ENCODE data around the gene ABCA13. TPM values are rescaled to one million over a fixed set of nuclear protein-coding genes. Genes with fewer than 3 reads are reported as not detected.

Gene ABCA13
- total and polyA plus RNA-seq, 2 donors (not counting 3 experiments of a cell fraction or from before 2014, with no cell fraction given), result 0.01 to 0.11 TPM

DNA sequence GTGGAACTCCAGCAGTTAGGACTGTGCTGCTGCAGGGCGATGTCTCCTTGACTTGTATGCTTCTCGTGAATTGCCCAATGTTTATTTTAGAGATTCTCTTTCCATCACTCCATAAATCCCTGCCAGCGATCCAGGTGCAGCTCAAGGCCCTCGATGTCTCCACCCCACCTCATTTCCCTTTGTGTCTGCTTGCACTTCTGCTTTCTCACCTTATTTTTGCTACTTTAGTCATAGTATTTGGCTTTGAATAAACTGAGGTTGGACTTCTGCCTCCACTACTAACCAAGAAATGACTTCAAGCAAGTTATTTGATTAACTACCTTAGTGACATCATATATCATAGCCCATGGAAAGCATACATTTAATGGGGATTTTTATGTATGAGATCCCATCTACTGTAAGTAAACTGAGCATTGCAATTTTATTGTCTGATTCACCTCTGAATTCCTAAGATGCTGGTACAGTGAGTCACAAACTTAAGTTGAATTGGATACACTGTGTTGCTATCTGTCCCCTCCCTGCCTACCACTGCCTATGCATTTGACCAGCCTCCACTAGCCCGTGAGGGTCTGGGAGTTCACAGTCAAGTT is 255.8 kb downstream of the ABCA13 start:
- Histone ChIP-seq H3K4me1 (ENCODE audit: control insufficient read depth, extremely low read depth, insufficient read depth, low read length) (no peaks in the 10 kb centered on the region), H4K20me1 (replicated peaks; ENCODE audit: control insufficient read depth, extremely low read depth, insufficient read depth, low read length) (no peaks in the 10 kb centered on the region), H3K4me2 (ENCODE audit: insufficient read depth, low read length) (no peak overlapping the region), H3K9ac (replicated peaks; ENCODE audit: extremely low read depth, insufficient read depth, low read length) (no peak overlapping the region), H2AFZ (ENCODE audit: low read depth, low read length) (no peak overlapping the region), H3K36me3 (ENCODE audit: control insufficient read depth in 2 of 2, extremely low read depth in 1 of 2, insufficient read depth in 2 of 2, low read length in 2 of 2) (no peaks in the 10 kb centered on the region), H3K79me2 (ENCODE audit: control insufficient read depth, insufficient read depth, low read length) (no peaks in the 10 kb centered on the region), H3K27ac (ENCODE audit: insufficient read depth, low read depth, low read length) (no peak overlapping the region), H3K9me1 (replicated peaks; ENCODE audit: control insufficient read depth, extremely low read depth, insufficient read depth, low read length) (no peaks in the 10 kb centered on the region), H3K4me3 (replicated peaks in 1 of 3; ENCODE audit: insufficient read depth in 1 of 3, low read depth in 1 of 3, low read length in 3 of 3) (no peak overlapping the region), H3K9me3 (replicated peaks; ENCODE audit: control insufficient read depth, insufficient read depth, low read length) (no peaks in the 10 kb centered on the region), H3K27me3 (ENCODE audit: control insufficient read depth in 2 of 2, insufficient read depth in 2 of 2, low read length in 2 of 2) (no peaks in the 10 kb centered on the region)
- dilution Hi-C loops (cut with MboI; ENCODE audit: extremely low pct_ligation_motif_present, low sequenced_read_pairs) (no loop called here), intact Hi-C loops (cut with micrococcal nuclease) (no loop called here)
- TF ChIP-seq EZH2 (IDR thresholded peaks at IDR 0.05; ENCODE audit: borderline replicate concordance, low read depth, low read length, severe bottlenecking) (no peak), FOS (IDR thresholded peaks at IDR 0.05; ENCODE audit: borderline replicate concordance, insufficient read depth, low read length) (no peak), POLR2AphosphoS5 (IDR thresholded peaks at IDR 0.05; ENCODE audit: insufficient read depth, low read depth, low read length) (no peak), POLR2A (IDR thresholded peaks at IDR 0.05; ENCODE audit: low read depth, low read length) (no peak), JUN (IDR thresholded peaks at IDR 0.05; ENCODE audit: borderline replicate concordance, insufficient read depth, insufficient read length, low read depth) (no peak), MYC (IDR thresholded peaks at IDR 0.05; ENCODE audit: low read depth, low read length) (no peak), GATA2 (IDR thresholded peaks at IDR 0.05; ENCODE audit: insufficient read depth, insufficient read length, low read depth, low read length) (no peak)
- TF ChIP-seq, protein P1, sequence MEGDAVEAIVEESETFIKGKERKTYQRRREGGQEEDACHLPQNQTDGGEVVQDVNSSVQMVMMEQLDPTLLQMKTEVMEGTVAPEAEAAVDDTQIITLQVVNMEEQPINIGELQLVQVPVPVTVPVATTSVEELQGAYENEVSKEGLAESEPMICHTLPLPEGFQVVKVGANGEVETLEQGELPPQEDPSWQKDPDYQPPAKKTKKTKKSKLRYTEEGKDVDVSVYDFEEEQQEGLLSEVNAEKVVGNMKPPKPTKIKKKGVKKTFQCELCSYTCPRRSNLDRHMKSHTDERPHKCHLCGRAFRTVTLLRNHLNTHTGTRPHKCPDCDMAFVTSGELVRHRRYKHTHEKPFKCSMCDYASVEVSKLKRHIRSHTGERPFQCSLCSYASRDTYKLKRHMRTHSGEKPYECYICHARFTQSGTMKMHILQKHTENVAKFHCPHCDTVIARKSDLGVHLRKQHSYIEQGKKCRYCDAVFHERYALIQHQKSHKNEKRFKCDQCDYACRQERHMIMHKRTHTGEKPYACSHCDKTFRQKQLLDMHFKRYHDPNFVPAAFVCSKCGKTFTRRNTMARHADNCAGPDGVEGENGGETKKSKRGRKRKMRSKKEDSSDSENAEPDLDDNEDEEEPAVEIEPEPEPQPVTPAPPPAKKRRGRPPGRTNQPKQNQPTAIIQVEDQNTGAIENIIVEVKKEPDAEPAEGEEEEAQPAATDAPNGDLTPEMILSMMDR (IDR thresholded peaks at IDR 0.05; ENCODE audit: extremely low read depth in 1 of 2, insufficient read depth in 1 of 2, low read depth in 1 of 2, low read length in 2 of 2), result no peak
- TF ChIP-seq, protein P2, sequence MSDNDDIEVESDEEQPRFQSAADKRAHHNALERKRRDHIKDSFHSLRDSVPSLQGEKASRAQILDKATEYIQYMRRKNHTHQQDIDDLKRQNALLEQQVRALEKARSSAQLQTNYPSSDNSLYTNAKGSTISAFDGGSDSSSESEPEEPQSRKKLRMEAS (IDR thresholded peaks at IDR 0.05; ENCODE audit: insufficient read depth, insufficient read length), result no peak
- no TSS peak for BruUV-seq (replicated peaks)
- POLR2A ChIA-PET, result no interaction called here
- CTCF ChIA-PET, result no interaction called here
- DNase-seq (ENCODE audit: low read depth, low spot score) (no peak), FAIRE-seq (no peak)
